K562 (cell line): ENCODE measurements around the gene RGPD8. TPM values are rescaled to one million over a fixed set of nuclear protein-coding genes. Genes with fewer than 3 reads are reported as not detected.

Source experiments
- ATF2 ChIP-seq: sonication (generic); formaldehyde crosslinking; IDR thresholded peaks from 2 replicates; pipeline ENCODE4 v1.8.1; 2022; ENCODE audit warnings: missing genetic modification reagents
- BDP1 ChIP-seq: IDR thresholded peaks from 3 replicates; pipeline ENCODE4 v1.6.1; 2011; ENCODE audit not compliant: insufficient read length, insufficient read depth
- CCAR2 ChIP-seq: fragments of 200-400 bp; formaldehyde crosslinking; IDR thresholded peaks from 2 replicates; pipeline ENCODE4 v1.6.1; 2017; ENCODE audit warnings: mild to moderate bottlenecking, low read depth, low read length
- CSDE1 ChIP-seq, 2 experiments: fragments of 450-650 bp; IDR thresholded peaks; 2 replicates each; pipeline ENCODE4 v1.6.1; 2016; ENCODE audit warnings: mild to moderate bottlenecking in 1 of 2
- ELF4 ChIP-seq: fragments of 450-650 bp; formaldehyde crosslinking; IDR thresholded peaks from 2 replicates; pipeline ENCODE4 v1.4.0; 2022; ENCODE audit warnings: missing genetic modification characterization
- HCFC1 ChIP-seq: IDR thresholded peaks from 2 replicates; pipeline ENCODE4 v1.6.1; 2012; ENCODE audit warnings: low read depth, low read length, improper control_type of control experiment
- KDM1A ChIP-seq, 2 experiments: fragments of 450-650 bp; IDR thresholded peaks; 2 replicates each; pipeline ENCODE4 v1.6.1; 2016; ENCODE audit warnings: mild to moderate bottlenecking in 2 of 2
- KLF10 ChIP-seq: fragments of 250-450 bp; sonication (Bioruptor Pico); IDR thresholded peaks from 2 replicates; pipeline ENCODE4 v1.6.1; 2021; ENCODE audit warnings: matching md5 sums
- MLX ChIP-seq, 2 experiments: fragments of 450-650 bp in 1 of 2; sonication (generic) in 1 of 2; formaldehyde crosslinking; conservative IDR thresholded peaks; 2 replicates each; pipeline versions ENCODE4 v1.4.0 to v1.8.1; 2020 to 2022; ENCODE audit warnings: mild to moderate bottlenecking in 1 of 2, missing genetic modification reagents in 1 of 2
- PATZ1 ChIP-seq: fragments of 250-450 bp; sonication (Bioruptor Pico); IDR thresholded peaks from 2 replicates; pipeline ENCODE4 v1.5.0; 2020; ENCODE audit warnings: mild to moderate bottlenecking, borderline replicate concordance
- PHF20 ChIP-seq: fragments of 450-650 bp; IDR thresholded peaks from 2 replicates; pipeline ENCODE4 v1.6.1; 2018; ENCODE audit not compliant: partially characterized antibody
- POU5F1 ChIP-seq: fragments of 150-350 bp; IDR thresholded peaks from 2 replicates; pipeline ENCODE4 v1.6.1; 2014; ENCODE audit warnings: borderline replicate concordance, low read length, low read depth, mild to moderate bottlenecking; ENCODE audit not compliant: partially characterized antibody
- PURB ChIP-seq: sonication (generic); formaldehyde crosslinking; IDR thresholded peaks from 2 replicates; pipeline ENCODE4 v1.9.0; 2021; ENCODE audit warnings: low read depth, mild to moderate bottlenecking, missing genetic modification reagents
- SP2 ChIP-seq: IDR thresholded peaks from 2 replicates; pipeline ENCODE4 v1.6.1; 2011; ENCODE audit warnings: mild to moderate bottlenecking, low read depth, low read length, moderate library complexity; ENCODE audit not compliant: poor library complexity, severe bottlenecking; ENCODE audit errors: extremely low read depth
- TBP ChIP-seq: optimal IDR thresholded peaks from 2 replicates; pipeline ENCODE3; 2011; ENCODE audit warnings: low read depth, low read length, improper control_type of control experiment
- TCF15 ChIP-seq: fragments of 250-450 bp; sonication (Bioruptor Pico); IDR thresholded peaks from 2 replicates; pipeline ENCODE4 v1.8.0; 2022; ENCODE audit warnings: moderate library complexity, mild to moderate bottlenecking, inconsistent platforms
- TOE1 ChIP-seq, 2 experiments: fragments of 450-650 bp in 1 of 2; sonication (generic) in 1 of 2; formaldehyde crosslinking in 1 of 2; IDR thresholded peaks; 2 replicates each; pipeline versions ENCODE4 v1.7.1 to v1.8.0; 2016 to 2022; ENCODE audit warnings: borderline replicate concordance in 2 of 2, mild to moderate bottlenecking in 2 of 2, antibody characterized with exemption in 1 of 2, inconsistent platforms in 1 of 2, low read depth in 1 of 2, missing genetic modification reagents in 1 of 2, moderate library complexity in 1 of 2
- ZNF280A ChIP-seq: fragments of 450-650 bp; IDR thresholded peaks from 2 replicates; pipeline ENCODE4 v1.6.1; 2018; ENCODE audit warnings: mild to moderate bottlenecking, low read depth; ENCODE audit not compliant: partially characterized antibody
- ZNF311 ChIP-seq: fragments of 250-450 bp; sonication (Bioruptor Pico); IDR thresholded peaks from 2 replicates; pipeline ENCODE4 v1.4.0; 2020; ENCODE audit warnings: mild to moderate bottlenecking, moderate library complexity
- ZNF639 ChIP-seq, 2 experiments: fragments of 200-800 bp in 1 of 2; sonication (Bioruptor generic) in 1 of 2; sonication (generic) in 1 of 2; formaldehyde crosslinking in 1 of 2; IDR thresholded peaks in 1 of 2; conservative IDR thresholded peaks in 1 of 2; 2 replicates each; pipeline versions ENCODE4 v1.5.0 to v1.6.1; 2016 to 2020; ENCODE audit warnings: missing compliant biosample characterization in 1 of 2, missing genetic modification characterization in 1 of 2, missing genetic modification reagents in 1 of 2
- polyA plus RNA-seq, 8 experiments: library from polyadenylated mRNA; depleted of rRNA in 4 of 8; stranded (reverse) in 5 of 8; unstranded in 3 of 8; fragments of >200 nt; fragmentation: Nextera tagmentation in 2 of 8; fragmentation: Illumina TruSeq in 1 of 8; extraction: Ambion mirVana in 2 of 8; extraction: Trizol in 1 of 8; gene quantifications; 2 replicates each; pipeline versions ENCODE4 v1.2.1 to v1.2.3, GENCODE V29; 2011 to 2014; ENCODE audit warnings: inconsistent platforms in 1 of 8, missing spikeins in 1 of 8
- total RNA-seq, 7 experiments: library from RNA; depleted of rRNA in 6 of 7; stranded (reverse); fragments of >200 nt in 6 of 7; fragmentation: Illumina TruSeq in 2 of 7; extraction: Trizol in 2 of 7; gene quantifications; 2 replicates each; pipeline versions ENCODE4 v1.2.1 to v1.2.3, GENCODE V29; 2011 to 2021; ENCODE audit warnings: low replicate concordance in 1 of 7

RGPD8 gene
- total and polyA plus RNA-seq, 9 of the 15 experiments (the other 6 are each of a cell fraction or from before 2014, with no cell fraction given): 0.03 to 0.47 (median 0.12) TPM; not detected in 1

- TF ChIP-seq TOE1 (IDR thresholded peaks at IDR 0.05; ENCODE audit: borderline replicate concordance) (0 out of 2 replicates have a peak, but pooled peaks have one; percentile 35), TOE1 (CRISPR knock-in tag; IDR thresholded peaks at IDR 0.05; ENCODE audit: borderline replicate concordance, low read depth) (no peak), KDM1A (IDR thresholded peaks at IDR 0.05) (peak; percentile 70 to 85; a peak in 3 of 4 replicates), POU5F1 (no peak), ATF2 (no peak), CSDE1 (IDR thresholded peaks at IDR 0.05) (no peak; a peak in 1 of 4 replicates), ZNF311 (CRISPR knock-in tag) (no peak), TBP (peak; percentile 67), ZNF639 (CRISPR knock-in tag; conservative IDR thresholded peaks at IDR 0.05 in 1 of 2, IDR thresholded peaks at IDR 0.05 in 1 of 2) (no peak), PATZ1 (CRISPR knock-in tag) (no peak), KLF10 (CRISPR knock-in tag) (no peak), PURB (CRISPR knock-in tag) (no peak), BDP1 (no peak), MLX (CRISPR knock-in tag; conservative IDR thresholded peaks at IDR 0.05) (no peak), TCF15 (CRISPR knock-in tag) (no peak), SP2 (no peak), HCFC1 (peak; percentile 51), ELF4 (CRISPR knock-in tag) (0 out of 2 replicates have a peak, but pooled peaks have one; percentile 23), PHF20 (no peak), CCAR2 (no peak), ZNF280A (no peak)
Observed at GRCh38 chr2:112481050-112481527, 47.6 kb upstream of the RGPD8 start (continued).
